Measurements from ENCODE around the gene CCDC187.

- no peak for TF ChIP-seq ZNF121 (CRISPR knock-in tag; IDR thresholded peaks at IDR 0.05)
- TF ChIP-seq TEAD4 (CRISPR knock-in tag; IDR thresholded peaks at IDR 0.05), result no peak
- TF ChIP-seq, protein P1, sequence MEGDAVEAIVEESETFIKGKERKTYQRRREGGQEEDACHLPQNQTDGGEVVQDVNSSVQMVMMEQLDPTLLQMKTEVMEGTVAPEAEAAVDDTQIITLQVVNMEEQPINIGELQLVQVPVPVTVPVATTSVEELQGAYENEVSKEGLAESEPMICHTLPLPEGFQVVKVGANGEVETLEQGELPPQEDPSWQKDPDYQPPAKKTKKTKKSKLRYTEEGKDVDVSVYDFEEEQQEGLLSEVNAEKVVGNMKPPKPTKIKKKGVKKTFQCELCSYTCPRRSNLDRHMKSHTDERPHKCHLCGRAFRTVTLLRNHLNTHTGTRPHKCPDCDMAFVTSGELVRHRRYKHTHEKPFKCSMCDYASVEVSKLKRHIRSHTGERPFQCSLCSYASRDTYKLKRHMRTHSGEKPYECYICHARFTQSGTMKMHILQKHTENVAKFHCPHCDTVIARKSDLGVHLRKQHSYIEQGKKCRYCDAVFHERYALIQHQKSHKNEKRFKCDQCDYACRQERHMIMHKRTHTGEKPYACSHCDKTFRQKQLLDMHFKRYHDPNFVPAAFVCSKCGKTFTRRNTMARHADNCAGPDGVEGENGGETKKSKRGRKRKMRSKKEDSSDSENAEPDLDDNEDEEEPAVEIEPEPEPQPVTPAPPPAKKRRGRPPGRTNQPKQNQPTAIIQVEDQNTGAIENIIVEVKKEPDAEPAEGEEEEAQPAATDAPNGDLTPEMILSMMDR (IDR thresholded peaks at IDR 0.05), result no peak
- TF ChIP-seq ZNF317 (CRISPR knock-in tag; IDR thresholded peaks at IDR 0.05; ENCODE audit: borderline replicate concordance, low read depth), result no peak
- no peak for TF ChIP-seq FOXJ3 (CRISPR knock-in tag; IDR thresholded peaks at IDR 0.05; ENCODE audit: borderline replicate concordance)
- no peak for TF ChIP-seq ZNF232 (CRISPR knock-in tag; IDR thresholded peaks at IDR 0.05)
- TF ChIP-seq, protein P2, sequence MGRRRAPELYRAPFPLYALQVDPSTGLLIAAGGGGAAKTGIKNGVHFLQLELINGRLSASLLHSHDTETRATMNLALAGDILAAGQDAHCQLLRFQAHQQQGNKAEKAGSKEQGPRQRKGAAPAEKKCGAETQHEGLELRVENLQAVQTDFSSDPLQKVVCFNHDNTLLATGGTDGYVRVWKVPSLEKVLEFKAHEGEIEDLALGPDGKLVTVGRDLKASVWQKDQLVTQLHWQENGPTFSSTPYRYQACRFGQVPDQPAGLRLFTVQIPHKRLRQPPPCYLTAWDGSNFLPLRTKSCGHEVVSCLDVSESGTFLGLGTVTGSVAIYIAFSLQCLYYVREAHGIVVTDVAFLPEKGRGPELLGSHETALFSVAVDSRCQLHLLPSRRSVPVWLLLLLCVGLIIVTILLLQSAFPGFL (CRISPR knock-in tag; IDR thresholded peaks at IDR 0.05; ENCODE audit: borderline replicate concordance), result no peak
- TF ChIP-seq IRF2 (CRISPR knock-in tag; IDR thresholded peaks at IDR 0.05; ENCODE audit: borderline replicate concordance, low read depth), result no peak
Measured at GRCh38 chr9:136292591-136293448, 11.1 kb downstream of the CCDC187 start.
